OCI-LY3 (cell line): ENCODE results near the gene CAMK1D.

Experiments used
- CTCF ChIP-seq: fragments of 200-600, 300-600 bp; sonication (generic); IDR thresholded peaks from 2 replicates; pipeline ENCODE4 v1.5.1; 2014; ENCODE audit warnings: antibody characterized with exemption, low read length, low read depth
- EZH2phosphoT487 ChIP-seq: fragments of 200-600 bp; shearing (Covaris generic); IDR thresholded peaks from 2 replicates; pipeline ENCODE4 v1.6.1; 2018; ENCODE audit warnings: antibody characterized with exemption, mixed run types, low read depth

DNA sequence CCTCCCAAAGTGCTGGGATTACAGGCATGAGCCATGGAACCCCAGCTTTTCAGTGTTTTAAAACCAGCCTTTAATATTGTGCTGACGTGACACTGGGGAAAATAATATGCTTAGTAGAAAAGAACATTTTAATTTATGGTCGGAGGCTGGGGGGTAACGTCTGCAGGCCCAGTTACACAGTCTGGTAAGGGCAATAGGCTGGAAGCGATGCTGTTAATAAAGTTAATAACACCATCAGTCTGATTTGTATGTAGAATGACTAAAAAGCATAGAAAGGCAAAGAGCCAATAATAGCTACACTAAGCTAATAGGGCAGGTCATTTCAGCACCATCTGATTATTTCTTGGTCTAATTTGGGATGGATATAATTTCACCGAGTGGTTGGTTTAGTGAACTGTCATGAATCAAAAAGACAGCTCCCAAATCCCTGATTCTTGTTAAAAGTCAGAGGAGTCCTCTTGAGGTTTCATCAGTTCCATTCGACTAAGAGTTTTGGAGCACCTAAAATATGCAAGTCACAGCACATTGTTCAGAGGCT lies 192.9 kb downstream of the CAMK1D start:
- TF ChIP-seq CTCF (no peak), EZH2phosphoT487 (no peak)
